Liver (tissue), 9 donors: ENCODE results near the gene CLPSL1. TPM values are rescaled to one million over a fixed set of nuclear protein-coding genes. Genes with fewer than 3 reads are reported as not detected.

Source experiments
- DNase-seq: peaks from one replicate; pipeline ENCODE4 v3.0.0-alpha.2; 2017; ENCODE audit warnings: low spot score
- H3K27ac ChIP-seq, 2 donors: one replicate each; pipeline ENCODE4 v1.7.0; 2013; ENCODE audit warnings: inconsistent platforms in 2 of 2, low read length in 2 of 2, control low read depth in 1 of 2, low read depth in 1 of 2, mild to moderate bottlenecking in 1 of 2
- H3K27me3 ChIP-seq, 4 donors: one replicate each; pipeline versions ENCODE4 v1.6.1 to v1.7.0; 2013; ENCODE audit warnings: low read length in 3 of 4, inconsistent platforms in 1 of 4, mild to moderate bottlenecking in 1 of 4, moderate library complexity in 1 of 4; ENCODE audit not compliant: control insufficient read depth in 4 of 4, insufficient read depth in 4 of 4
- H3K36me3 ChIP-seq, 4 donors: one replicate each; pipeline versions ENCODE4 v1.6.1 to v1.7.0; 2013; ENCODE audit warnings: low read length in 3 of 4, mild to moderate bottlenecking in 3 of 4, low read depth in 1 of 4, moderate library complexity in 1 of 4; ENCODE audit not compliant: control insufficient read depth in 4 of 4, insufficient read depth in 3 of 4
- H3K4me1 ChIP-seq, 4 donors: one replicate each; pipeline versions ENCODE4 v1.6.1 to v1.7.0; 2013; ENCODE audit warnings: low read length in 3 of 4, mild to moderate bottlenecking in 3 of 4, moderate library complexity in 1 of 4; ENCODE audit not compliant: control insufficient read depth in 4 of 4, insufficient read depth in 4 of 4
- H3K4me3 ChIP-seq, 3 donors: one replicate each; pipeline versions ENCODE4 v1.6.1 to v1.7.0; 2013; ENCODE audit warnings: low read length in 3 of 3, control low read depth in 1 of 3, low read depth in 1 of 3, mild to moderate bottlenecking in 1 of 3
- H3K9ac ChIP-seq, 2 donors: one replicate each; pipeline ENCODE4 v1.7.0; 2013; ENCODE audit warnings: low read length in 2 of 2, mild to moderate bottlenecking in 2 of 2, moderate library complexity in 2 of 2, control low read depth in 1 of 2, low read depth in 1 of 2
- H3K9me3 ChIP-seq, 4 donors: one replicate each; pipeline versions ENCODE4 v1.6.1 to v1.7.0; 2013; ENCODE audit warnings: low read length in 3 of 4; ENCODE audit not compliant: control insufficient read depth in 4 of 4
- ATF3 ChIP-seq: IDR thresholded peaks from 2 replicates; pipeline ENCODE4 v1.6.1; 2016; ENCODE audit warnings: antibody characterized with exemption
- EGR1 ChIP-seq, 2 donors: IDR thresholded peaks; 2 replicates each; pipeline ENCODE4 v1.6.1; 2016 to 2018; ENCODE audit warnings: antibody characterized with exemption in 2 of 2, low read depth in 2 of 2
- FOXA1 ChIP-seq: IDR thresholded peaks from 2 replicates; pipeline ENCODE4 v1.6.1; 2016; ENCODE audit warnings: antibody characterized with exemption
- FOXA2 ChIP-seq: IDR thresholded peaks from 2 replicates; pipeline ENCODE4 v1.6.1; 2016; ENCODE audit warnings: antibody characterized with exemption
- GABPA ChIP-seq, 2 donors: IDR thresholded peaks in 1 of 2; conservative IDR thresholded peaks in 1 of 2; 2 replicates each; pipeline ENCODE4 v1.6.1; 2016; ENCODE audit warnings: antibody characterized with exemption in 2 of 2, mild to moderate bottlenecking in 1 of 2, moderate library complexity in 1 of 2
- HNF4A ChIP-seq, 2 donors: conservative IDR thresholded peaks; 2 replicates each; pipeline ENCODE4 v1.6.1; 2016; ENCODE audit warnings: antibody characterized with exemption in 2 of 2, mild to moderate bottlenecking in 2 of 2
- HNF4G ChIP-seq: IDR thresholded peaks from 2 replicates; pipeline ENCODE4 v1.6.1; 2016; ENCODE audit warnings: antibody characterized with exemption
- JUND ChIP-seq, 2 donors: IDR thresholded peaks; 2 replicates each; pipeline ENCODE4 v1.6.1; 2016; ENCODE audit warnings: antibody characterized with exemption in 2 of 2
- NR2F2 ChIP-seq: IDR thresholded peaks from 2 replicates; pipeline ENCODE4 v1.6.1; 2016; ENCODE audit warnings: antibody characterized with exemption
- REST ChIP-seq: IDR thresholded peaks from 2 replicates; pipeline ENCODE4 v1.6.1; 2016; ENCODE audit warnings: antibody characterized with exemption, mild to moderate bottlenecking
- RXRA ChIP-seq, 2 donors: IDR thresholded peaks; 2 replicates each; pipeline ENCODE4 v1.6.1; 2017 to 2018; ENCODE audit warnings: antibody characterized with exemption in 2 of 2, mild to moderate bottlenecking in 1 of 2
- SP1 ChIP-seq: IDR thresholded peaks from 2 replicates; pipeline ENCODE4 v1.6.1; 2018; ENCODE audit warnings: antibody characterized with exemption, mild to moderate bottlenecking
- TAF1 ChIP-seq: conservative IDR thresholded peaks from 2 replicates; pipeline ENCODE4 v1.6.1; 2016; ENCODE audit warnings: antibody characterized with exemption, mild to moderate bottlenecking
- YY1 ChIP-seq: IDR thresholded peaks from 2 replicates; pipeline ENCODE4 v1.6.1; 2016; ENCODE audit warnings: antibody characterized with exemption, mild to moderate bottlenecking
- WGBS: extraction: QIAGEN DNeasy Blood & Tissue Kit; methylation state at CpG from one replicate; pipeline ENCODE4 v1.1.7; 2013; 5-methylcytosine and 5-hydroxymethylcytosine counted together
- polyA plus RNA-seq, 2 donors: library from polyadenylated mRNA; stranded (reverse) in 1 of 2; unstranded in 1 of 2; fragments of 200-250 nt in 1 of 2; fragments of >200 nt in 1 of 2; fragmentation: Nextera tagmentation in 1 of 2; extraction: Ambion mirVana in 1 of 2; gene quantifications; one replicate each; pipeline versions ENCODE4 v1.2.1 to v1.2.3, GENCODE V29; 2013 to 2015
- total RNA-seq, 2 donors: library from RNA; depleted of rRNA; stranded (reverse); fragments of >200 nt; gene quantifications; one replicate each; pipeline ENCODE4 v1.2.3, GENCODE V29; 2014
- TF ChIP-seq, protein P1 (sequence below): IDR thresholded peaks from 2 replicates; pipeline ENCODE4 v1.6.1; 2016; ENCODE audit warnings: antibody characterized with exemption
- TF ChIP-seq, protein P2 (sequence below): fragments of 150-350 bp; IDR thresholded peaks from 2 replicates; pipeline ENCODE4 v1.5.1; 2017; ENCODE audit warnings: improper control_type of control experiment, low read depth, low read length; ENCODE audit not compliant: missing input control
- TF ChIP-seq, protein P3 (sequence below): IDR thresholded peaks from 2 replicates; pipeline ENCODE4 v1.6.1; 2016; ENCODE audit warnings: antibody characterized with exemption
- donor health status: healthy.
- donor health status: healthy.
- donor health status: healthy.
- donor health status: healthy.
- donor health status: healthy.

CLPSL1 gene
- total and polyA plus RNA-seq, 4 donors = not detected

DNA sequence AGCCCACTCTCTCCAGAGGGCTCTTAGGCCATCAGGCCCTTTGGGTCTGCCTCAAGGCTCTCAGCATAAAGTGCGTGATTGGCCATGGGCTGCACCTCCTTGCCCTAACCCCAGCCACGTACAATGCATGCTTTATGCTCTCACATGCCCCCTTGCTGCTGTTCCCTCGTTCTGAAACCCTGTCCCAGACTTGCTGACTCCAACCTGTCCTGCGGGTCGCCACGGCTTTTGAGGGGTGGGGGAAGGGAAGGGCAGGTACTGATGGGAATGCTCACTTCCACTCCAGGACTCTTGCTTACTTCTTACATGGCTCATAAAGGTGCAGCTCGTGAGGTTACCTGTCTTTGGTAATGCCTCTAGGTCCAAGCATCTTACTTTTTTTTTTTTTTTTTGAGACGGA, 38.0 kb upstream of the CLPSL1 start:
- Histone ChIP-seq H3K4me3 (no peak overlapping the region), H3K4me1 (peaks cover 2 to 9% (median 8%) of the 10 kb centered on the region in 4 donors), H3K36me3 (no peaks in the 10 kb centered on the region), H3K27ac (no peak overlapping the region), H3K9me3 (peaks cover 0 to 2% (median 0%) of the 10 kb centered on the region in 4 donors), H3K9ac (no peak overlapping the region), H3K27me3 (no peaks in the 10 kb centered on the region)
- no peak for DNase-seq
- TF ChIP-seq RXRA (IDR thresholded peaks at IDR 0.05) (no peak), EGR1 (IDR thresholded peaks at IDR 0.05; ENCODE audit: low read depth in 2 of 2) (no peak), SP1 (no peak), HNF4A (conservative IDR thresholded peaks at IDR 0.05) (no peak), FOXA1 (no peak), ATF3 (no peak), NR2F2 (no peak), FOXA2 (no peak), GABPA (IDR thresholded peaks at IDR 0.05 in 1 of 2, conservative IDR thresholded peaks at IDR 0.05 in 1 of 2) (no peak), JUND (IDR thresholded peaks at IDR 0.05) (no peak), REST (no peak)
- TF ChIP-seq, protein P1, sequence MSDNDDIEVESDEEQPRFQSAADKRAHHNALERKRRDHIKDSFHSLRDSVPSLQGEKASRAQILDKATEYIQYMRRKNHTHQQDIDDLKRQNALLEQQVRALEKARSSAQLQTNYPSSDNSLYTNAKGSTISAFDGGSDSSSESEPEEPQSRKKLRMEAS = no peak
- TF ChIP-seq, protein P2, sequence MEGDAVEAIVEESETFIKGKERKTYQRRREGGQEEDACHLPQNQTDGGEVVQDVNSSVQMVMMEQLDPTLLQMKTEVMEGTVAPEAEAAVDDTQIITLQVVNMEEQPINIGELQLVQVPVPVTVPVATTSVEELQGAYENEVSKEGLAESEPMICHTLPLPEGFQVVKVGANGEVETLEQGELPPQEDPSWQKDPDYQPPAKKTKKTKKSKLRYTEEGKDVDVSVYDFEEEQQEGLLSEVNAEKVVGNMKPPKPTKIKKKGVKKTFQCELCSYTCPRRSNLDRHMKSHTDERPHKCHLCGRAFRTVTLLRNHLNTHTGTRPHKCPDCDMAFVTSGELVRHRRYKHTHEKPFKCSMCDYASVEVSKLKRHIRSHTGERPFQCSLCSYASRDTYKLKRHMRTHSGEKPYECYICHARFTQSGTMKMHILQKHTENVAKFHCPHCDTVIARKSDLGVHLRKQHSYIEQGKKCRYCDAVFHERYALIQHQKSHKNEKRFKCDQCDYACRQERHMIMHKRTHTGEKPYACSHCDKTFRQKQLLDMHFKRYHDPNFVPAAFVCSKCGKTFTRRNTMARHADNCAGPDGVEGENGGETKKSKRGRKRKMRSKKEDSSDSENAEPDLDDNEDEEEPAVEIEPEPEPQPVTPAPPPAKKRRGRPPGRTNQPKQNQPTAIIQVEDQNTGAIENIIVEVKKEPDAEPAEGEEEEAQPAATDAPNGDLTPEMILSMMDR = no peak
- TF ChIP-seq, protein P3, sequence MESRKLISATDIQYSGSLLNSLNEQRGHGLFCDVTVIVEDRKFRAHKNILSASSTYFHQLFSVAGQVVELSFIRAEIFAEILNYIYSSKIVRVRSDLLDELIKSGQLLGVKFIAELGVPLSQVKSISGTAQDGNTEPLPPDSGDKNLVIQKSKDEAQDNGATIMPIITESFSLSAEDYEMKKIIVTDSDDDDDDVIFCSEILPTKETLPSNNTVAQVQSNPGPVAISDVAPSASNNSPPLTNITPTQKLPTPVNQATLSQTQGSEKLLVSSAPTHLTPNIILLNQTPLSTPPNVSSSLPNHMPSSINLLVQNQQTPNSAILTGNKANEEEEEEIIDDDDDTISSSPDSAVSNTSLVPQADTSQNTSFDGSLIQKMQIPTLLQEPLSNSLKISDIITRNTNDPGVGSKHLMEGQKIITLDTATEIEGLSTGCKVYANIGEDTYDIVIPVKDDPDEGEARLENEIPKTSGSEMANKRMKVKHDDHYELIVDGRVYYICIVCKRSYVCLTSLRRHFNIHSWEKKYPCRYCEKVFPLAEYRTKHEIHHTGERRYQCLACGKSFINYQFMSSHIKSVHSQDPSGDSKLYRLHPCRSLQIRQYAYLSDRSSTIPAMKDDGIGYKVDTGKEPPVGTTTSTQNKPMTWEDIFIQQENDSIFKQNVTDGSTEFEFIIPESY = no peak
- WGBS = 60% methylated on average over 8 of the region's 8 CpGs

DNA sequence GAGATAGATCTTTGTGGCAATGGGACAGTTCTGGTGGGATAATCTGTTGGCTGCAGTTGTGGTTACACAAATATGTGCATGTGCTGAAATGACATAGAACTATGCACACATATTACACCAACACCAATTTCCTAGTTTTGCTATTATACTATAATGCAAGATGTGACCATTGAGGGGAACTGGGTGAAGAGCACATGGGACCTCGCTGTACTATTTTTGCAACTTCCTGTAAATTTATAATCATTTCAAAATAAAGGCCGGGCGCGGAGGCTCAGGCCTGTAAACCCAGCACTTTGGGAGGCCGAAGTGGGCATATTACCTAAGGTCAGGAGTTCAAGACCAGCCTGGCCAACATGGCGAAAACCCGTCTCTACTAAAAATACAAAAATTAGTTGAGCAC, 35.3 kb upstream of the CLPSL1 start:
- no peak overlapping the region for H3K4me3 ChIP-seq
- H3K36me3 ChIP-seq = no peaks in the 10 kb centered on the region
- H3K9ac ChIP-seq = no peak overlapping the region
- WGBS = 86% methylated on average over 7 of the region's 7 CpGs
- no peaks in the 10 kb centered on the region for H3K27me3 ChIP-seq
- no peak for DNase-seq
- peaks cover 0 to under 1% (median 0%) of the 10 kb centered on the region in 4 donors for H3K4me1 ChIP-seq
- H3K9me3 ChIP-seq = peaks cover 0 to 2% (median 0%) of the 10 kb centered on the region in 4 donors
- no peak overlapping the region for H3K27ac ChIP-seq
- TF ChIP-seq REST = no peak
- no peak for TF ChIP-seq YY1
- TF ChIP-seq, protein P2 = no peak
- no peak for TF ChIP-seq JUND (IDR thresholded peaks at IDR 0.05)
- TF ChIP-seq FOXA1 = no peak
- TF ChIP-seq HNF4G = no peak
- no peak for TF ChIP-seq GABPA (IDR thresholded peaks at IDR 0.05 in 1 of 2, conservative IDR thresholded peaks at IDR 0.05 in 1 of 2)
- no peak for TF ChIP-seq ATF3
- no peak for TF ChIP-seq TAF1
- no peak for TF ChIP-seq FOXA2
- TF ChIP-seq SP1 = no peak
